Uterus (tissue), 4 donors: ENCODE measurements around the gene NEDD4. TPM values are rescaled to one million over a fixed set of nuclear protein-coding genes. Genes with fewer than 3 reads are reported as not detected.

Experiments used
- DNase-seq, 2 donors: peaks; one replicate each; pipeline ENCODE4 v3.0.0-alpha.2; 2019 to 2020
- H3K27ac ChIP-seq, 2 donors: fragments of 200-600 bp; sonication (generic); 1 replicate in 1 of 2; 2 replicates in 1 of 2; pipeline ENCODE4 v1.5.1; 2016 to 2018
- H3K27me3 ChIP-seq, 2 donors: fragments of 200-600 bp; sonication (generic); one replicate each; pipeline ENCODE4 v1.5.1; 2018 to 2019; ENCODE audit warnings: control low read depth in 1 of 2
- H3K36me3 ChIP-seq, 2 donors: fragments of 200-600 bp; sonication (generic); one replicate each; pipeline ENCODE4 v1.5.1; 2019; ENCODE audit warnings: control low read depth in 1 of 2
- H3K4me1 ChIP-seq, 2 donors: fragments of 200-600 bp; sonication (generic); one replicate each; pipeline ENCODE4 v1.5.1; 2018 to 2019; ENCODE audit warnings: control low read depth in 1 of 2
- H3K4me3 ChIP-seq, 2 donors: fragments of 200-600 bp; sonication (generic); 1 replicate in 1 of 2; 2 replicates in 1 of 2; pipeline ENCODE4 v1.5.1; 2018 to 2019; ENCODE audit warnings: mild to moderate bottlenecking in 1 of 2
- H3K9me3 ChIP-seq, 2 donors: fragments of 200-600 bp; sonication (generic); one replicate each; pipeline ENCODE4 v1.5.1; 2019; ENCODE audit warnings: control low read depth in 1 of 2
- POLR2A ChIP-seq, 2 donors: fragments of 450-650 bp; IDR thresholded peaks; one replicate each; pipeline ENCODE4 v1.6.1; 2016; ENCODE audit warnings: antibody characterized with exemption in 2 of 2, mild to moderate bottlenecking in 1 of 2, moderate library complexity in 1 of 2
- intact Hi-C: fragments of 100-400 bp; cut with DNase I; formaldehyde crosslinking; loops from one replicate; pipeline ENCODE4 v1.15.1; 2023; ENCODE audit warnings: low total_unique reads
- total RNA-seq, 4 donors: library from RNA; depleted of rRNA in 3 of 4; stranded (reverse); fragments of >200 nt in 3 of 4; gene quantifications; one replicate each; pipeline versions ENCODE4 v1.1.0 to v1.2.4, GENCODE V29; 2014 to 2023
- TF ChIP-seq, protein P1 (sequence below), 4 experiments: fragments of 200-600 bp in 2 of 4; fragments of 450-650 bp in 2 of 4; sonication (generic) in 2 of 4; IDR thresholded peaks; one replicate each; pipeline ENCODE4 v1.5.1; 2016 to 2019; ENCODE audit warnings: antibody characterized with exemption in 4 of 4, mild to moderate bottlenecking in 2 of 4, moderate library complexity in 1 of 4
- donor health status: DM: yes; HTN: yes; CAD: no.

Gene NEDD4
- total RNA-seq, 4 donors from 2014 or later: 13.3 to 44.0 (median 35.6) TPM

DNA sequence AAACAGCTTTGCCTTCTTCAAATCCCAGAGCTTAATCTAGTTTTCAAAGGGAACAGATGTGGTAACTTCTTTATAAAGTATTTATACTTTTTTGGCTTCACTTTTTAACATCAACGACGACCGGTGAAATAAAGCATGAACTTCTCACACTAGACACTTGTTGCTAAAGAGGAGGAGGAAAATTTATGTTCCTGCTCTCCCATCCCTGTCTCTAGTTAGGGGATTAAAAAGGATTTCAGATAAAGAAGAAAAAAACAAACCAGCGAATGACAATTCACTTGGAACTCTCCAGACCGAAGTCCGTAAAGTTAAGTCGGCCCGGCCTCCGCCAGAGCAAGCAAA lies 672 bp downstream of the NEDD4 start:
- Histone ChIP-seq H3K4me1 (no peaks in the 10 kb centered on the region), H3K27me3 (no peaks in the 10 kb centered on the region), H3K9me3 (no peaks in the 10 kb centered on the region), H3K27ac (peak overlapping the region; percentile 97 to 99), H3K36me3 (no peaks in the 10 kb centered on the region), H3K4me3 (peak overlapping the region; percentile 67 to 98)
- TF ChIP-seq POLR2A (IDR thresholded peaks at IDR 0.05): no peak
- TF ChIP-seq, protein P1, sequence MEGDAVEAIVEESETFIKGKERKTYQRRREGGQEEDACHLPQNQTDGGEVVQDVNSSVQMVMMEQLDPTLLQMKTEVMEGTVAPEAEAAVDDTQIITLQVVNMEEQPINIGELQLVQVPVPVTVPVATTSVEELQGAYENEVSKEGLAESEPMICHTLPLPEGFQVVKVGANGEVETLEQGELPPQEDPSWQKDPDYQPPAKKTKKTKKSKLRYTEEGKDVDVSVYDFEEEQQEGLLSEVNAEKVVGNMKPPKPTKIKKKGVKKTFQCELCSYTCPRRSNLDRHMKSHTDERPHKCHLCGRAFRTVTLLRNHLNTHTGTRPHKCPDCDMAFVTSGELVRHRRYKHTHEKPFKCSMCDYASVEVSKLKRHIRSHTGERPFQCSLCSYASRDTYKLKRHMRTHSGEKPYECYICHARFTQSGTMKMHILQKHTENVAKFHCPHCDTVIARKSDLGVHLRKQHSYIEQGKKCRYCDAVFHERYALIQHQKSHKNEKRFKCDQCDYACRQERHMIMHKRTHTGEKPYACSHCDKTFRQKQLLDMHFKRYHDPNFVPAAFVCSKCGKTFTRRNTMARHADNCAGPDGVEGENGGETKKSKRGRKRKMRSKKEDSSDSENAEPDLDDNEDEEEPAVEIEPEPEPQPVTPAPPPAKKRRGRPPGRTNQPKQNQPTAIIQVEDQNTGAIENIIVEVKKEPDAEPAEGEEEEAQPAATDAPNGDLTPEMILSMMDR (IDR thresholded peaks at IDR 0.05): no peak
- intact Hi-C loops: no loop called here
- no peak for DNase-seq

DNA sequence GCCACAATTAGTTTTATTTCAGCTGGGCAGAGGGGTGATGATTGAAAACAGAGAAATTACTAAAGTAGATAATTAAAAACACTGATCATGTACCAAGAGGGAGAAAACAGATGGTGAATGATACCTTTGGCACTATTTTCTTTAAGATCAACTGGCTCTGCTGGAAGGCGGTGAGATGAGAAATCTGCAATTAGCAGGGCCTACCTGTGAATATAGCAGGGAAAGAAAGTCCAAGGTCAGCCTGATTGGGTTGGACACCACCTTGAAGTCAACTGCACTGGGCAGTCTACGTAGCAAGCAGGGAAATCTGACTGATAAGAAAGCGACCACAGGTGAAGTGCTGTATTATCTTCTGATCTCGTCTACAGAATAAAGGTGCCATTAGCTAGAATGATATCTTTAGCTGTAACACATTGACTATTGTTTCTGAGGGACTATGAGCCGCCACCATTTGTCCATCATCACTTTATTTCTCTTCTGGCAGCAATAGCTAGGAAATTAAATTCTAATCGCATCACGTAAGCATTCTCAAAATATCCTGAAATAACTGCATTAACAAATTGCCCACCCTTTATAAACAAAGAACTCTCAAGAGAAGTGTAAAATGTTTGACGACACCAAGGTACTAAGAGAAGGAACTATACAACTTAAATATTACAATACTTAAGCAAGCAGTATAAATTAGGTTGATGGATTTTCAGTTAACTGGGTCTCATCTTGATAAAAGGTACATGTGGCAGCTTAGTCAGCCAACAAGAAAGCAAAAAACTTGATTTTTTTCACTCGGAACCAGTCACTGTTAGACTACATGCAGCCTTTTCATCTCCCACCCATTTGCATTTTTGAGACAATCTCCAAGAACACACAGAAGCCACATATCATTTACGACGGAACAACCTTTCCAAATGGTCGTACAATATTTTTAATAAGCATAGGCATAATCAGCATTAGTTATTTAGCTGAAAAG lies 1.3 kb downstream of the NEDD4 start:
- Histone ChIP-seq H3K4me3 (peak overlapping the region; percentile 67 to 98), H3K27me3 (no peaks in the 10 kb centered on the region), H3K36me3 (no peaks in the 10 kb centered on the region), H3K4me1 (no peaks in the 10 kb centered on the region), H3K9me3 (no peaks in the 10 kb centered on the region), H3K27ac (peak overlapping the region; percentile 97 to 99)
- TF ChIP-seq, protein P1 (IDR thresholded peaks at IDR 0.05): no peak
- TF ChIP-seq POLR2A (IDR thresholded peaks at IDR 0.05): no peak
- no peak for DNase-seq
- intact Hi-C loops: no loop called here

DNA sequence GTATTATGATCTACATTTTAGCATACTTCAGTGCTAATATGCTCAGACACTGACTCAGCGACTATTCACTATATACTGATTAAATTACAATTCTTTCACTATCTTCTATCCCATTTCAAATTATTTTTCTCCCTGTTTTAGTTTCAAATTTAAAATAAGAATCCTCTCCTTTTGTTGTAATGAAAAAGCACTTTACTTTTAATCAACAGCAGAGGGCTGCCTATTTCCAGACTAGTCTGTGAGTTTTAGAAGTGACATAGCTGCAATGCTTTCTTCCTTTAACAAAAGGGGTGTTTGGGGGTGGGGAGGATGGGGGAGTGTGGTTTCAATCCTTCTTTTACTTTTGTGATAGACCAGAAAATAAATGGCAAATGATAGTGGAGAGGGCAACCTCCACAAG lies 2.4 kb downstream of the NEDD4 start:
- DNase-seq: no peak
- no peaks in the 10 kb centered on the region for H3K27me3 ChIP-seq
- H3K27ac ChIP-seq: no peak overlapping the region
- no peaks in the 10 kb centered on the region for H3K36me3 ChIP-seq
- no peaks in the 10 kb centered on the region for H3K4me1 ChIP-seq
- no peaks in the 10 kb centered on the region for H3K9me3 ChIP-seq
- intact Hi-C loops: no loop called here
- H3K4me3 ChIP-seq: no peak overlapping the region
- TF ChIP-seq, protein P1 (IDR thresholded peaks at IDR 0.05): no peak
- no peak for TF ChIP-seq POLR2A (IDR thresholded peaks at IDR 0.05)

DNA sequence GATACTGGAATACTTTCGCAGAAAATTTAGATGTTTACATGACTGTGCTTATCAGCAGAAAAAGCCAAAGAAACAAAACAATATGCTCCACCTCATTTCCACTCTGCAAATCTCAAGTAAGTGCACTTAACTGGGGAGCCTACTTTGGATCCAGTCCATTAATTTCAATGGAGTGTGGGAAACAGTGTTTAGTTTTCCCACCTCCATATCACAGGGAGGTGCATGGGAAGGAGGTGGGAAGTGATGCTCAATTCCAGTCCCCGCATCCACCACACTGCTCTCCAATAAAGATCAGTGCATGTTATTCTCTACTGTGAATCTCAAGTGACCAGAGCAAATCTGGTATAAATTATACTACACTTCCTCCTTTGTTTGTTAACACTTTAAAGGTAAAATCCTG lies 2.9 kb downstream of the NEDD4 start:
- no peak overlapping the region for H3K4me3 ChIP-seq
- TF ChIP-seq, protein P1 (IDR thresholded peaks at IDR 0.05): no peak
- no peak for TF ChIP-seq POLR2A (IDR thresholded peaks at IDR 0.05)
- intact Hi-C loops: no loop called here
- H3K36me3 ChIP-seq: no peaks in the 10 kb centered on the region
- no peaks in the 10 kb centered on the region for H3K4me1 ChIP-seq
- no peak overlapping the region for H3K27ac ChIP-seq
- DNase-seq: no peak
- no peaks in the 10 kb centered on the region for H3K27me3 ChIP-seq
- no peaks in the 10 kb centered on the region for H3K9me3 ChIP-seq

DNA sequence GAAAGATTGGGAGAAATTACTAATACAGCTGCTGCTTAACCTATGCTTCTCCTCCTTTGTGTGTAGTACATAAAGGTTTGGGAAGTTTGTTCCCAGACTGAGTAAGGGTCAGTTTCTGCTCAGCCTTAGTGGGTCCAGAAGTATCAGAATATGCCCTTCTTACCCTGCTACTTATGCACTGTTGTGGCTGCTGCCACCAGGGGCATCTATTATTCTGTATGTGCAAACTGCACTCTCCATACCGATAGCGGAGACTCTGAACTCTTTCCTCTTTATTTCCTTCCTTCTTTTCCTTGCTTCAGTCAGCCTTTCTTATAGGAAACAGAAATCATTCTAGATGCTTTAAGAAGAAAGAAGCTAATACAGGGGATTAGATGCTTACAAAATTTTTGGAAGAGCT lies 4.0 kb downstream of the NEDD4 start:
- no peak overlapping the region for H3K4me3 ChIP-seq
- H3K27me3 ChIP-seq: no peaks in the 10 kb centered on the region
- no peaks in the 10 kb centered on the region for H3K9me3 ChIP-seq
- no peaks in the 10 kb centered on the region for H3K36me3 ChIP-seq
- no peak for DNase-seq
- no peak overlapping the region for H3K27ac ChIP-seq
- intact Hi-C loops: no loop called here
- no peaks in the 10 kb centered on the region for H3K4me1 ChIP-seq
- TF ChIP-seq, protein P1 (IDR thresholded peaks at IDR 0.05): no peak
- TF ChIP-seq POLR2A (IDR thresholded peaks at IDR 0.05): no peak
